K562 (cell line): ENCODE measurements around the gene AGA. TPM values are rescaled to one million over a fixed set of nuclear protein-coding genes. Genes with fewer than 3 reads are reported as not detected.
A peak's percentile ranks its signal among the peaks of the same experiment; 100 is the strongest.

ENCODE experiments used
- ATAC-seq: fragments of 200-7000 bp; cut with Tn5 transposase; 3 replicates; pipeline ENCODE4 v1.9.1; 2020; ENCODE audit warnings: moderate library complexity
- BruUV-seq: library from RNA; stranded (reverse); fragments of 400-500 nt; replicated peaks from 2 replicates; lab custom pipeline; 2021; lab: Mats Ljungman, UMichigan
- CTCF ChIA-PET: fragments of 300-600 bp; formaldehyde crosslinking; extraction: SDS; loops from one replicate; lab custom pipeline; 2021; ENCODE audit warnings: low intra/inter-chr PET ratio; lab: Yijun Ruan, JAX
- POLR2A ChIA-PET: fragments of 300-600, 350-650 bp; sonication (Branson Sonifier 250); formaldehyde crosslinking; extraction: SDS; loops from one replicate; lab custom pipeline; 2021; ENCODE audit warnings: antibody characterized with exemption, inconsistent platforms; lab: Yijun Ruan, JAX
- DNase-seq, 4 experiments: peaks; one replicate each; pipeline versions ENCODE4 v3.0.0 to v3.0.0-alpha.2; 2011 to 2018; ENCODE audit warnings: low spot score in 3 of 4, mixed read lengths in 3 of 4; ENCODE audit errors: extremely low read depth in 1 of 4
- FAIRE-seq: peaks from 2 replicates; lab custom pipeline; 2011; peaks lifted over from hg19 to GRCh38; lab: Jason Lieb, UNC
- H2AFZ ChIP-seq: 2 replicates; pipeline ENCODE4 v1.6.0; 2011; ENCODE audit warnings: low read depth, low read length, control low read depth, inconsistent platforms
- H3K27ac ChIP-seq: fragments of 200-600 bp; 3 replicates; pipeline ENCODE4 v1.8.0; 2011; ENCODE audit warnings: low read depth, mild to moderate bottlenecking, control low read depth, inconsistent platforms, low read length, moderate library complexity, mixed read lengths; ENCODE audit errors: extremely low read depth
- H3K27me3 ChIP-seq, 2 experiments: fragments of 300-600 bp in 1 of 2; 2 replicates in 1 of 2; 3 replicates in 1 of 2; pipeline versions ENCODE4 v1.6.0 to v1.8.0; 2011; ENCODE audit warnings: inconsistent platforms in 2 of 2, low read length in 2 of 2, mild to moderate bottlenecking in 1 of 2, mixed read lengths in 1 of 2, moderate library complexity in 1 of 2; ENCODE audit not compliant: control insufficient read depth in 2 of 2, insufficient read depth in 2 of 2
- H3K36me3 ChIP-seq: fragments of 300-600 bp; 3 replicates; pipeline ENCODE4 v1.8.0; 2011; ENCODE audit warnings: mild to moderate bottlenecking, low read length, inconsistent platforms; ENCODE audit not compliant: control insufficient read depth, insufficient read depth
- H3K4me1 ChIP-seq, 2 experiments: fragments of 200-600 bp in 1 of 2; replicated peaks in 1 of 2; 2 replicates in 1 of 2; 3 replicates in 1 of 2; pipeline versions ENCODE4 v1.5.1 to v1.8.0; 2011; ENCODE audit warnings: inconsistent platforms in 2 of 2, low read length in 2 of 2, mild to moderate bottlenecking in 1 of 2, mixed read lengths in 1 of 2, moderate library complexity in 1 of 2; ENCODE audit not compliant: control insufficient read depth in 2 of 2, insufficient read depth in 2 of 2
- H3K4me2 ChIP-seq: 2 replicates; pipeline ENCODE4 v1.6.1; 2011; ENCODE audit warnings: low read length, control low read depth, inconsistent platforms, mixed read lengths; ENCODE audit not compliant: insufficient read depth
- H3K4me3 ChIP-seq: fragments of 200-600 bp; sonication (generic), shearing (Covaris generic); 2 replicates; pipeline ENCODE4 v1.5.1; 2016; ENCODE audit warnings: control low read depth, inconsistent platforms
- H3K79me2 ChIP-seq: fragments of 200-600 bp; 3 replicates; pipeline ENCODE4 v1.8.0; 2011; ENCODE audit warnings: low read length, inconsistent platforms; ENCODE audit not compliant: control insufficient read depth, insufficient read depth
- H3K9ac ChIP-seq, 2 experiments: 2 replicates each; pipeline versions ENCODE4 v1.6.0 to v1.6.1; 2011; ENCODE audit warnings: low read depth in 2 of 2, low read length in 2 of 2, control low read depth in 1 of 2, inconsistent platforms in 1 of 2, mild to moderate bottlenecking in 1 of 2, mixed read lengths in 1 of 2; ENCODE audit not compliant: insufficient read depth in 1 of 2
- H3K9me1 ChIP-seq: one replicate; pipeline ENCODE4 v1.6.0; 2011; ENCODE audit warnings: inconsistent platforms, mild to moderate bottlenecking, low read length, moderate library complexity; ENCODE audit not compliant: control insufficient read depth, insufficient read depth
- H3K9me3 ChIP-seq: replicated peaks from 2 replicates; pipeline ENCODE4 v1.5.1; 2011; ENCODE audit warnings: low read depth, low read length, inconsistent platforms; ENCODE audit not compliant: control insufficient read depth, insufficient read depth
- H4K20me1 ChIP-seq: replicated peaks from 2 replicates; pipeline ENCODE4 v1.6.1; 2011; ENCODE audit warnings: low read length, inconsistent platforms, mixed read lengths; ENCODE audit not compliant: control insufficient read depth, insufficient read depth
- RUNX1 ChIP-seq: sonication (generic); IDR thresholded peaks from 2 replicates; pipeline ENCODE4 v1.6.1; 2016; ENCODE audit warnings: antibody characterized with exemption, low read depth
- SUPT5H ChIP-seq: fragments of 450-650 bp; IDR thresholded peaks from 2 replicates; pipeline ENCODE4 v1.6.1; 2016
- ZNF444 ChIP-seq: fragments of 250-450 bp; sonication (Bioruptor Pico); IDR thresholded peaks from 2 replicates; pipeline ENCODE4 v1.4.0; 2020; ENCODE audit warnings: mild to moderate bottlenecking, moderate library complexity
- WGBS: fragments of 100-300 bp; shearing (Covaris generic); methylation state at CpG from one replicate; pipeline ENCODE4 v1.1.6; 2016; ENCODE audit warnings: low coverage, mixed read lengths; ENCODE audit not compliant: insufficient coverage; ENCODE audit errors: missing lambda C conversion rate; 5-methylcytosine and 5-hydroxymethylcytosine counted together
- in situ Hi-C: fragments of 300-500 bp; cut with MboI; formaldehyde crosslinking; loops from 4 replicates; pipeline ENCODE4 v1.15.0; 2018; ENCODE audit warnings: inconsistent platforms, mixed read lengths
- intact Hi-C: fragments of 100-400 bp; cut with micrococcal nuclease; formaldehyde crosslinking; loops from 2 replicates; pipeline ENCODE4 v1.14.2; 2022
- polyA plus RNA-seq, 8 experiments: library from polyadenylated mRNA; depleted of rRNA in 4 of 8; stranded (reverse) in 5 of 8; unstranded in 3 of 8; fragments of >200 nt; fragmentation: Nextera tagmentation in 2 of 8; fragmentation: Illumina TruSeq in 1 of 8; extraction: Ambion mirVana in 2 of 8; extraction: Trizol in 1 of 8; gene quantifications; 2 replicates each; pipeline versions ENCODE4 v1.2.1 to v1.2.3, GENCODE V29; 2011 to 2014; ENCODE audit warnings: inconsistent platforms in 1 of 8, missing spikeins in 1 of 8
- total RNA-seq, 7 experiments: library from RNA; depleted of rRNA in 6 of 7; stranded (reverse); fragments of >200 nt in 6 of 7; fragmentation: Illumina TruSeq in 2 of 7; extraction: Trizol in 2 of 7; gene quantifications; 2 replicates each; pipeline versions ENCODE4 v1.2.1 to v1.2.3, GENCODE V29; 2011 to 2021; ENCODE audit warnings: low replicate concordance in 1 of 7
- TF ChIP-seq, protein P1 (sequence below): sonication (generic); formaldehyde crosslinking; IDR thresholded peaks from 2 replicates; pipeline ENCODE4 v1.8.1; 2023; ENCODE audit warnings: mild to moderate bottlenecking, missing genetic modification reagents
- TF ChIP-seq, protein P2 (sequence below): sonication (generic); formaldehyde crosslinking; IDR thresholded peaks from 2 replicates; pipeline ENCODE4 v1.8.1; 2023; ENCODE audit warnings: mild to moderate bottlenecking, missing genetic modification reagents

AGA gene
- total and polyA plus RNA-seq, 9 of the 15 experiments (the other 6 are each of a cell fraction or from before 2014, with no cell fraction given) = 8.5 to 25.0 (median 12.6) TPM

DNA sequence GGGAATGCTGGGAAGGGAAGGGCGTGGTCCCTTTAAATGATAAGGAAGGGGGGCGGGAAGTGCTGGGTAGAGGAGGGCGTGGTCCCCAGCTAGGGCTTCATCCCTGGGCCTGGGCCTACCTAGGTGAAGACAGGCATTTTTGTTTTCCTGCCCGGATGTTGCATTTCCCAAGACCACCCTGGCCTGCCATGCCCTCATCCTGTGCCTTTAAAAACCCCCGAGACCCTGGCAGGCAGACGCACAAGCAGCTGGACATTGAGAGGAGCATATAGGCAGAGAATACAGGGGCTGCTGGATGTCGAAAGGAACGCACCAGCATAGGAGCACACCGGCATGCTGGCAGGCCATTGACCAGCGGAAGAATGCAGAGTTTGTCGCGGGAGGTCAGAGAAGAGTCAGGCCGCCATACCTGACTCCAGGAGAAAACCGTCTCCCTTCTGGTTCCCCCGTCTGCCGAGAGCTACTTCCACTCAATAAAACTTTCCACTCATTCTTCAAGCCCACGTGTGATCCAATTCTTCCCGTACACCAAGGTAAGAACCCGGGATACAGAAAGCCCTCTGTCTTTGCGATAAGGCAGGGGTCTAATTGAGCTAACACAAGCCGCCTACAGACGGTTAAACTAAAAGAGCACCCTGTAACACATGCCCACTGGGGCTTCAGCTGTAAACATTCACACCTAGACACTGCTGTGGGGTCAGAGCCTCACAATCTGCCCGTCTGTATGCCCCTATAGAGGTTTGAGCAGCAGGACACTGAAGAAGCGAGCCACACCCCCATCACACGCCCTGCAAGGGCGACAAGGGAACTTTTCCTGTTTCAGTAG lies 2.9 kb upstream of the AGA start:
- no peaks in the 10 kb centered on the region for H4K20me1 ChIP-seq
- BruUV-seq = no TSS peak
- no peak overlapping the region for H3K4me2 ChIP-seq
- ChIA-PET POLR2A (no interaction called here), CTCF (no interaction called here)
- H3K9me1 ChIP-seq = no peaks in the 10 kb centered on the region
- peaks cover 4 to 7% of the 10 kb centered on the region in 2 experiments; a peak in 4 of 5 replicates for H3K4me1 ChIP-seq
- H3K9ac ChIP-seq = no peak overlapping the region
- TF ChIP-seq ZNF444 = no peak
- TF ChIP-seq, protein P1, sequence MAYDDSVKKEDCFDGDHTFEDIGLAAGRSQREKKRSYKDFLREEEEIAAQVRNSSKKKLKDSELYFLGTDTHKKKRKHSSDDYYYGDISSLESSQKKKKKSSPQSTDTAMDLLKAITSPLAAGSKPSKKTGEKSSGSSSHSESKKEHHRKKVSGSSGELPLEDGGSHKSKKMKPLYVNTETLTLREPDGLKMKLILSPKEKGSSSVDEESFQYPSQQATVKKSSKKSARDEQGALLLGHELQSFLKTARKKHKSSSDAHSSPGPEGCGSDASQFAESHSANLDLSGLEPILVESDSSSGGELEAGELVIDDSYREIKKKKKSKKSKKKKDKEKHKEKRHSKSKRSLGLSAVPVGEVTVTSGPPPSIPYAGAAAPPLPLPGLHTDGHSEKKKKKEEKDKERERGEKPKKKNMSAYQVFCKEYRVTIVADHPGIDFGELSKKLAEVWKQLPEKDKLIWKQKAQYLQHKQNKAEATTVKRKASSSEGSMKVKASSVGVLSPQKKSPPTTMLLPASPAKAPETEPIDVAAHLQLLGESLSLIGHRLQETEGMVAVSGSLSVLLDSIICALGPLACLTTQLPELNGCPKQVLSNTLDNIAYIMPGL (CRISPR knock-in tag) = no peak
- TF ChIP-seq, protein P2, sequence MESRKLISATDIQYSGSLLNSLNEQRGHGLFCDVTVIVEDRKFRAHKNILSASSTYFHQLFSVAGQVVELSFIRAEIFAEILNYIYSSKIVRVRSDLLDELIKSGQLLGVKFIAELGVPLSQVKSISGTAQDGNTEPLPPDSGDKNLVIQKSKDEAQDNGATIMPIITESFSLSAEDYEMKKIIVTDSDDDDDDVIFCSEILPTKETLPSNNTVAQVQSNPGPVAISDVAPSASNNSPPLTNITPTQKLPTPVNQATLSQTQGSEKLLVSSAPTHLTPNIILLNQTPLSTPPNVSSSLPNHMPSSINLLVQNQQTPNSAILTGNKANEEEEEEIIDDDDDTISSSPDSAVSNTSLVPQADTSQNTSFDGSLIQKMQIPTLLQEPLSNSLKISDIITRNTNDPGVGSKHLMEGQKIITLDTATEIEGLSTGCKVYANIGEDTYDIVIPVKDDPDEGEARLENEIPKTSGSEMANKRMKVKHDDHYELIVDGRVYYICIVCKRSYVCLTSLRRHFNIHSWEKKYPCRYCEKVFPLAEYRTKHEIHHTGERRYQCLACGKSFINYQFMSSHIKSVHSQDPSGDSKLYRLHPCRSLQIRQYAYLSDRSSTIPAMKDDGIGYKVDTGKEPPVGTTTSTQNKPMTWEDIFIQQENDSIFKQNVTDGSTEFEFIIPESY = peak; percentile 46; the same call in 1 of the 2 replicates
- TF ChIP-seq SUPT5H = no peak
- TF ChIP-seq RUNX1 = no peak
- no peaks in the 10 kb centered on the region for H3K9me3 ChIP-seq
- DNase-seq (no peak), FAIRE-seq (no peak), ATAC-seq (no peak)
- no peak overlapping the region for H3K27ac ChIP-seq
- no peaks in the 10 kb centered on the region for H3K36me3 ChIP-seq
- 74% methylated on average over 20 of the region's 26 CpGs for WGBS
- H3K79me2 ChIP-seq = no peaks in the 10 kb centered on the region
- no peaks in the 10 kb centered on the region for H3K27me3 ChIP-seq
- in situ Hi-C loops = no loop called here
- no peak overlapping the region for H3K4me3 ChIP-seq
- H2AFZ ChIP-seq = peak overlapping the region; percentile 29; the same call in 1 of the 2 replicates
- intact Hi-C loops = loop anchor here (5.0 to 10.0 kb wide), 2 partner anchors 133 to 190 kb away; no protein-coding TSS in a partner anchor
